Ishikawa (cell line): ENCODE measurements around the gene PJVK.

ENCODE experiments used
- CEBPB ChIP-seq: IDR thresholded peaks from 2 replicates; pipeline ENCODE4 v1.6.1; 2012
- CREB1 ChIP-seq: IDR thresholded peaks from 2 replicates; pipeline ENCODE4 v1.6.1; 2012; ENCODE audit warnings: low read depth
- EGR1 ChIP-seq: IDR thresholded peaks from 2 replicates; pipeline ENCODE4 v1.6.1; 2012
- EP300 ChIP-seq: IDR thresholded peaks from 2 replicates; pipeline ENCODE4 v1.6.1; 2012; ENCODE audit warnings: borderline replicate concordance
- FOXM1 ChIP-seq: IDR thresholded peaks from 2 replicates; pipeline ENCODE4 v1.6.1; 2012; ENCODE audit warnings: low read depth, borderline replicate concordance
- NFIC ChIP-seq: IDR thresholded peaks from 2 replicates; pipeline ENCODE4 v1.6.1; 2012
- RAD21 ChIP-seq: IDR thresholded peaks from 2 replicates; pipeline ENCODE4 v1.6.1; 2012; ENCODE audit warnings: low read depth
- REST ChIP-seq: IDR thresholded peaks from 2 replicates; pipeline ENCODE4 v1.6.1; 2012; ENCODE audit warnings: low read depth, mild to moderate bottlenecking
- TAF1 ChIP-seq: IDR thresholded peaks from 2 replicates; pipeline ENCODE4 v1.6.1; 2012; ENCODE audit warnings: low read depth, mild to moderate bottlenecking
- TCF12 ChIP-seq: IDR thresholded peaks from 2 replicates; pipeline ENCODE4 v1.6.1; 2012; ENCODE audit warnings: low read depth
- TEAD4 ChIP-seq: IDR thresholded peaks from 2 replicates; pipeline ENCODE4 v1.6.1; 2012
- USF1 ChIP-seq: IDR thresholded peaks from 2 replicates; pipeline ENCODE4 v1.6.1; 2012
- YY1 ChIP-seq: IDR thresholded peaks from 2 replicates; pipeline ENCODE4 v1.6.1; 2012; ENCODE audit warnings: low read depth
- ZBTB7A ChIP-seq: IDR thresholded peaks from 2 replicates; pipeline ENCODE4 v1.6.1; 2012; ENCODE audit warnings: low read depth
- TF ChIP-seq, protein P1 (sequence below): IDR thresholded peaks from 2 replicates; pipeline ENCODE4 v1.6.1; 2012

Gene PJVK

GRCh38 chr2:178409261-178409660, 41.9 kb upstream of the PJVK start:
- TF ChIP-seq FOXM1, result no peak
- no peak for TF ChIP-seq EGR1
- no peak for TF ChIP-seq REST
- TF ChIP-seq CEBPB, result no peak
- TF ChIP-seq USF1, result no peak
- no peak for TF ChIP-seq ZBTB7A
- no peak for TF ChIP-seq CREB1
- TF ChIP-seq, protein P1, sequence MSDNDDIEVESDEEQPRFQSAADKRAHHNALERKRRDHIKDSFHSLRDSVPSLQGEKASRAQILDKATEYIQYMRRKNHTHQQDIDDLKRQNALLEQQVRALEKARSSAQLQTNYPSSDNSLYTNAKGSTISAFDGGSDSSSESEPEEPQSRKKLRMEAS, result no peak
- no peak for TF ChIP-seq TAF1
- TF ChIP-seq YY1, result no peak
- no peak for TF ChIP-seq RAD21
- TF ChIP-seq NFIC, result no peak
- no peak for TF ChIP-seq TCF12
- no peak for TF ChIP-seq TEAD4
- TF ChIP-seq EP300, result no peak

DNA sequence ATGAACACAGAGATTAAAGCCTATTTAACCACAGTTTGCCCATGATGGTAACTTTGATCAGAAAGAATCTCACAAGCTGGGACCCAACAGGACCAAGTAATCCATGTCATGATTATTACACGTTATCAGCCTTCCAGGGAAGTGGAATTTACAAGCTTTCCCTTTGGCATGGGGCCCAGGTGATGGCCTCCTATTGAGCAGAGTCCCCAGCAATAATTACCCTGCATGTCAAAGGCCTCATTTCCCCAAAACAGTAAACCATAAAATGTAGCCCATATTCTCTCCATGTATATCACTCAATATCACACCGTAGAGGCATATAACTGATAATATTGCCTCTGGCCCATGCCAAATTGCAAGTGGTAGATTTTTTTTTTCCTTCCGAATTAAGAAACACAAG, 39.1 kb upstream of the PJVK start:
- TF ChIP-seq NFIC (0 out of 2 replicates have a peak, but pooled peaks have one; percentile 20), EGR1 (no peak), REST (no peak), TCF12 (no peak), TAF1 (no peak), ZBTB7A (no peak), CREB1 (no peak)

GRCh38 chr2:178413472-178414265, 37.5 kb upstream of the PJVK start:
- 0 out of 2 replicates have a peak, but pooled peaks have one; percentile 28 for TF ChIP-seq TAF1
- peak; percentile 76; the same call in 1 of the 2 replicates for TF ChIP-seq CREB1
- TF ChIP-seq CEBPB, result no peak
- no peak for TF ChIP-seq RAD21
- TF ChIP-seq YY1, result 0 out of 2 replicates have a peak, but pooled peaks have one; percentile 3
- TF ChIP-seq ZBTB7A, result peak; percentile 50; the same call in 1 of the 2 replicates
- TF ChIP-seq NFIC, result no peak
- TF ChIP-seq EP300, result no peak

DNA sequence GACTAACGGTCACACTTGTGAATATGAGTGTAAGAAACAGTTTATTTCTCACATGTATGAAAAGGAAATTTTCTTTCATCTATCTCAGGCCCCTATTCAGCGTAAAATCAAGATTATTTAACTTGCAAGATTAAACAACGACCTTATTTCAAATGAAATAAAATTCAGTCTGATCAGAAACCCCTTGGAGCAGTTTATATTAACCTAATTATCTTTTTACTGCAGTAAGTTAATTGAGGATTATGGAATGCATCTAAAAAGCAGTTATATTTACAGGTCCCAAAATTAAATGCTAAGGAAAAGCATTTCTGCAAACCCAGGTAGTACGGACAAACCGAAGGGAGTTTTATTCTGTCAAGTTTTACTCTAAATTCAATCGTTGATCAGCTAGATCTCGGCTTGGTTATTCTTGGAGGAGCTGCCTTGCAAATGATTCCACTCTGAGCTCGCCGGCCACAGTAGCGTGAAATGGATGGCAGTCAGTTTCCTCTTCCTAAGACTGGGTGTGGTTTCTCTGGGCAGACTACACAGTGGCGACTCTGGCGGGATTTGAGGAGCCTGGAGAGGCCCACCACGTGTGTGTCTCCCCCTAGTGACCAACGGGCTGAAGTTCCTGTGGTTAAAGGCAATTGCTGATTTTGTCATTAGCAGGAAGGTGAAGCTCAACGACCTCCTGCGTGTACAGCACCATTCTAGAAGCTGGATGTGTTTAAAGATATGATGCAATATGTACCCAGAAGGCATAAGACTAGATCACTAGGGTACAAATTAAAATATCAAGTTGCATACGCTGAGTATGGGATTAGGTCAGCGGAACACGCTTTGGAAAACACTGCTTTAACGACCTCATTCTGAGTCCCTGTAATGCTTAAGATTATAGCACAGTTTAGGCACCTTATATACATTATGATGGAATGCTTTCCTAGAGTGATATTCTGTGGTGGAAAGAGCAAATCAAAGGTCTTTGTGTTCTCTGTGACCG, 36.6 kb upstream of the PJVK start:
- TF ChIP-seq NFIC (peak; percentile 8; the same call in 1 of the 2 replicates), CREB1 (no peak), EP300 (no peak), TCF12 (0 out of 2 replicates have a peak, but pooled peaks have one; percentile 42), ZBTB7A (no peak), USF1 (no peak), YY1 (0 out of 2 replicates have a peak, but pooled peaks have one; percentile 20), RAD21 (peak; percentile 80), TAF1 (peak; percentile 28; the same call in 1 of the 2 replicates)
- TF ChIP-seq, protein P1, result peak; percentile 81

DNA sequence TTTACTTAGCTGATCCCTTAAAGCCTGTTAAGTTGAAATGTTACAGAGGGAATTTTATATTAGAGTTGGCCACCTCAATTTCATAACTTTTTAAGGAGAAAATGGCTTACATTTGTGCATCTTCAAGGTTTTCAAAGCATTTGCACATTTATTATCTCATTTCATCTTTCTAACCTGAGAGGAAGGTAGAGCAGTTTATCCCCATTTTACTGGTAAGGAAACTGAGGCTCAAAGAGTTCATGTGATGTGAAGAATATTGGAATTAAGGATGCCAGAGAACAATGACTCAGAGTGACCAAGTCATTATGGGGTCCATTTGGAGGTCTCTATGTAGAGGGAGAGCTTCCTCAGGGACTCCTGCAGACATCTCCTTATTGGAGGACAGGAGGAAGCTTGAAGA, 35.2 kb upstream of the PJVK start:
- TF ChIP-seq, protein P1, result no peak
- no peak for TF ChIP-seq NFIC
- no peak for TF ChIP-seq EP300
- TF ChIP-seq FOXM1, result no peak
- TF ChIP-seq USF1, result no peak
- no peak for TF ChIP-seq RAD21
- TF ChIP-seq CREB1, result no peak
